Stimulated activated CD4-positive, alpha-beta T cell treated with anti-CD3 and anti-CD28 coated beads, TNF-alpha, amount 100 ng/mL, for 1 hour (primary cell): ENCODE results near the gene SCGB1C1.

Experiments
- DNase-seq, 3 donors: peaks; one replicate each; pipeline ENCODE4 v3.0.0-alpha.2; 2020; ENCODE audit warnings: low read depth in 3 of 3, low spot score in 1 of 3

The SCGB1C1 gene

GRCh38 chr11:241634-242033 lies 48.8 kb downstream of the SCGB1C1 start:
- DNase-seq: no peak
